Heart left ventricle (tissue), 13 donors: Measurements from ENCODE around the gene FXYD5.
"Not testable (repeated sequence)": the region's sequence is repeated elsewhere in the genome, so short reads cannot be mapped to it uniquely, and the experiment has no call there.

Experiments
- CTCF ChIP-seq, 12 donors: fragments of 200-600 bp; sonication (generic) in 4 of 12; IDR thresholded peaks; one replicate each; pipeline versions ENCODE4 v1.5.0 to v1.8.0; 2018 to 2022; ENCODE audit warnings: antibody characterized with exemption in 12 of 12, mild to moderate bottlenecking in 5 of 12
- POLR2A ChIP-seq, 2 donors: fragments of 450-650 bp; IDR thresholded peaks; one replicate each; pipeline ENCODE4 v1.6.1; 2017; ENCODE audit warnings: antibody characterized with exemption in 2 of 2, mild to moderate bottlenecking in 2 of 2, moderate library complexity in 2 of 2
- donor health status: ischemic (EF 13 %, LVEDD 7.1; RV severe dilation, severe dysfunction).
- donor health status: DM: no; HTN: yes; CAD: no.
- donor health status: DM: no; HTN: no; CAD: no.
- donor health status: ischemic (EF 25% LVEDD 6.9; RV normal size, moderate dysfunction).
- donor health status: ischemic (EF 25% LVEDD 5.7; RV mildly dilated, moderate dysfunction).
- donor health status: ischemic (EF 35%, LVEDD 5.7; RV mildly dilated, moderate dysfunction).
- donor health status: nonischemic (EF 11% LVEDD 7.7; RV severe dilation, severe dysfunction).
- donor health status: DM: yes; HTN: yes; CAD: no.
- donor health status: PGD.
- donor health status: ischemic (EF 29% LVEDD 5.4; RV normal size, mild dysfunction).
- donor health status: nonischemic (EF 23%, LVEDD 6.1; RV moderate dilation, normal function).

GRCh38 chr19:35196861-35197260, 42.3 kb downstream of the FXYD5 start:
- TF ChIP-seq CTCF, POLR2A (IDR thresholded peaks at IDR 0.05): not testable (repeated sequence)
